Measurements from ENCODE around the gene MAD1L1. TPM values are rescaled to one million over a fixed set of nuclear protein-coding genes. Genes with fewer than 3 reads are reported as not detected.
A peak's percentile ranks its signal among the peaks of the same experiment; 100 is the strongest.

The MAD1L1 gene
- total and polyA plus RNA-seq, 8 donors: 12.8 to 469 (median 27.3) TPM

GRCh38 chr7:1806354-1806753, 426.4 kb downstream of the MAD1L1 start:
- TF ChIP-seq EP300 (IDR thresholded peaks at IDR 0.05) (no peak), CTCF (IDR thresholded peaks at IDR 0.05) (no peak), POLR2A (IDR thresholded peaks at IDR 0.05) (no peak), POLR2AphosphoS5 (IDR thresholded peaks at IDR 0.05) (no peak)
- intact Hi-C loops (cut with DNase I; ENCODE audit: low total_unique reads): no loop called here
- Histone ChIP-seq H3K36me3 (no peaks in the 10 kb centered on the region), H3K9me3 (peaks cover 0 to 20% (median 17%) of the 10 kb centered on the region in 4 donors), H3K27me3 (no peaks in the 10 kb centered on the region), H3K27ac (no peak overlapping the region), H3K4me3 (no peak overlapping the region), H3K4me1 (peaks cover 0 to 10% (median 4%) of the 10 kb centered on the region in 4 donors)
- DNase-seq: peak in 1 of 2 donors; percentile 22
- 80 to 89% (median 85%) methylated on average over 14 of the region's 14 CpGs for WGBS, 5 donors

GRCh38 chr7:1804310-1804709, 428.4 kb downstream of the MAD1L1 start:
- H3K4me1 ChIP-seq: no peaks in the 10 kb centered on the region
- no peak overlapping the region for H3K27ac ChIP-seq
- no peaks in the 10 kb centered on the region for H3K36me3 ChIP-seq
- H3K27me3 ChIP-seq: no peaks in the 10 kb centered on the region
- no peak overlapping the region for H3K4me3 ChIP-seq
- no peak for TF ChIP-seq CTCF (IDR thresholded peaks at IDR 0.05)
- no peak for TF ChIP-seq EP300 (IDR thresholded peaks at IDR 0.05)
- TF ChIP-seq POLR2A (IDR thresholded peaks at IDR 0.05): no peak
- no peak for TF ChIP-seq POLR2AphosphoS5 (IDR thresholded peaks at IDR 0.05)
- WGBS, 5 donors: 91 to 92% (median 92%) methylated on average over 20 to 21 of the region's 21 CpGs
- peak in 1 of 2 donors; percentile 18 for DNase-seq
- H3K9me3 ChIP-seq: peaks cover 0 to 22% (median 17%) of the 10 kb centered on the region in 4 donors
- intact Hi-C loops (cut with DNase I; ENCODE audit: low total_unique reads): no loop called here

GRCh38 chr7:1802899-1803298, 429.8 kb downstream of the MAD1L1 start:
- peak in 1 of 2 donors; percentile 22 for DNase-seq

GRCh38 chr7:1800902-1801301, 431.8 kb downstream of the MAD1L1 start:
- no peak for TF ChIP-seq POLR2AphosphoS5 (IDR thresholded peaks at IDR 0.05)
- no peak for TF ChIP-seq POLR2A (IDR thresholded peaks at IDR 0.05)
- no peak for TF ChIP-seq CTCF (IDR thresholded peaks at IDR 0.05)
- no peak for TF ChIP-seq EP300 (IDR thresholded peaks at IDR 0.05)
- H3K36me3 ChIP-seq: no peaks in the 10 kb centered on the region
- no peak overlapping the region for H3K4me3 ChIP-seq
- no peak overlapping the region for H3K27ac ChIP-seq
- peak; percentile 8 to 13 for DNase-seq
- H3K27me3 ChIP-seq: peaks cover 0 to 9% (median 0%) of the 10 kb centered on the region in 3 donors
- intact Hi-C loops (cut with DNase I; ENCODE audit: low total_unique reads): no loop called here
- no peaks in the 10 kb centered on the region for H3K4me1 ChIP-seq
- WGBS, 5 donors: 66 to 77% (median 72%) methylated on average over 14 of the region's 14 CpGs
- H3K9me3 ChIP-seq: peaks cover 0 to 24% (median 20%) of the 10 kb centered on the region in 4 donors

More at GRCh38 chr7:1802899-1803298, 429.8 kb downstream of the MAD1L1 start:
- no peak for TF ChIP-seq CTCF (IDR thresholded peaks at IDR 0.05)
- TF ChIP-seq EP300 (IDR thresholded peaks at IDR 0.05): no peak
- TF ChIP-seq POLR2AphosphoS5 (IDR thresholded peaks at IDR 0.05): no peak
- TF ChIP-seq POLR2A (IDR thresholded peaks at IDR 0.05): no peak
- Histone ChIP-seq H3K4me1 (no peaks in the 10 kb centered on the region), H3K4me3 (no peak overlapping the region), H3K27me3 (no peaks in the 10 kb centered on the region), H3K36me3 (no peaks in the 10 kb centered on the region), H3K9me3 (peaks cover 0 to 22% (median 17%) of the 10 kb centered on the region in 4 donors), H3K27ac (no peak overlapping the region)
- intact Hi-C loops (cut with DNase I; ENCODE audit: low total_unique reads): no loop called here
- 59 to 83% (median 77%) methylated on average over 4 of the region's 4 CpGs for WGBS, 5 donors
